Stromal cell of bone marrow (primary cell): ENCODE results near the gene LZIC.

Source experiments
- DNase-seq: peaks from one replicate; pipeline ENCODE4 v3.0.0-alpha.2; 2012; ENCODE audit warnings: low read depth

Gene LZIC

GRCh38 chr1:9910423-9911178, 32.6 kb downstream of the LZIC start:
- DNase-seq: peak; percentile 98

DNA sequence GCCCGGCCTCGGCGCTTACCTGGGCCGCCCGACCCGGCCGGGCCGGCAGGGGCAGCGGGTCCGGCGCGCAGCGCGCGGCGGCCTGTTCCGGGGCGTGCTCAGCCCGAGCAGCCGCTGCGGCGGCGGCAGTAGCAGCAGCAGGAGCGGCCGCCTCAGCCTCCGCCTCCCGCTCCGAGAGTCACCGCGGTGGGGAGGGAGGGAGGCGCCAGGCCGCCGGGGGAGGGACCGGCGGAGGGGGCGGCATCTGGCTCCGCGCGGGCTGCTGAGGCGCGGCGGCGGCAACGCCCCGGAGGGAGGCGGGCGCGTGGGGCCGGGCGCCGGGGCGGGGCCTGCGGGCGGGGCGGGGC, 33.1 kb downstream of the LZIC start, which contains the start of gene CTNNBIP1:
Gene CTNNBIP1, minus strand, starts transcription at position 194 of the 347 bp plus-strand sequence. CDS start 38,205 bp downstream, outside the sequence.
- no peak for DNase-seq

DNA sequence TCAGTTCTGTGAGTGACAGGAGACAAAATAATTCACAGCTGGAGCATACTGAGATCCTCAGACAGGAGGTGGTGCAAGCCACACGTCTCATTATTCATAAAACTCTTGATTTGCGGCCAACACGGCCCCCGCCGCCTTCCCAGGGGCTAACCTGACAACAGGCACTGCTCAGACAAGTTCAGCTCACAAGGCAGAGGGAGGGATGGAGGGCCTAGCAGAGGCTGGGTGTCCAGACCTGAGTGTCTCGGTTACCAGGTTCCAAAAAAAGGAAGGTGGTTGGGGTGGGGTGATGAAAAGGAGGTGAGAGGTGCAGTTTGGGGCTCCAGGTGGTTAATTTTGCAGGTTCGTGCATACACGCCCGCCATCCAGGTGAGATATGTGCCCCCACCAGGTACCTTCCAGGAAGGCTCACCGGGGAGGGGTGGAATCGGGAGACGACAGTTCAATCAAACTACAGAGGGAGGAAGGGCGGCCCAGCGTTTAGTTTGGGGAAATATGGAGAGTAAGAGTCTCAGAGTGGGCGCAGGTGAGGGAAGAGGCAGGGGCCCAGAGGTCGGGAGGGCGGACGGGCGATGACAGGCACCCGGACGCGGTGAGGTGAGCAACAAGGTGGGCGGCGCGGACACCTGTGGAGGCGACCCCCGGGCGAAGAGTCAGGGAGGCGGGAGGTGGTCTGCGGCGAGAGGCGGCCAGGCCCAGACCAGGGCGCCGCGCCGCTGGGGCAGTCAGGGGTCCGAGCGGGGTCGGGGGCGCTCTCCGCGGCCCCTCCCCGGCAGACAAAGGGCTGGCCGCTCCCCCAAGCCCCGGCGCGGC, 33.8 kb downstream of the LZIC start:
- no peak for DNase-seq

DNA sequence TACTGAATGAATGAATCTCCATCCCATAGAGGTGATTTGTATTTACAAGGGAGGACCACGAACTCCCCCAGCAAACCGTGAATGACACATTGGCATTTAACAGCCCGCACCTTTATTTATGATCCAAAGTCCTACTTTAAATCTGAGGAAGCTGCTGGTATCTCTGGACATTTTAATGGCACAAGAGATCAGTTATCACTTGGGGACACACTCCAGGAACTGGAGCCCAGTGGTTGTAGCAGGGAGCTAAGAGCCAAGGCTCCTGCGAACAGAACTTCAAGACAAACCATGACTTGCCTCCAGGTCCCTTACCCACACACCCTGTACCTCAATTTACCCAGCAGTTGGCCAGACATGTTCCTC, 34.3 kb downstream of the LZIC start:
- no peak for DNase-seq

- DNase-seq: no peak
Observed at GRCh38 chr1:9907441-9907840, 35.8 kb downstream of the LZIC start.

DNA sequence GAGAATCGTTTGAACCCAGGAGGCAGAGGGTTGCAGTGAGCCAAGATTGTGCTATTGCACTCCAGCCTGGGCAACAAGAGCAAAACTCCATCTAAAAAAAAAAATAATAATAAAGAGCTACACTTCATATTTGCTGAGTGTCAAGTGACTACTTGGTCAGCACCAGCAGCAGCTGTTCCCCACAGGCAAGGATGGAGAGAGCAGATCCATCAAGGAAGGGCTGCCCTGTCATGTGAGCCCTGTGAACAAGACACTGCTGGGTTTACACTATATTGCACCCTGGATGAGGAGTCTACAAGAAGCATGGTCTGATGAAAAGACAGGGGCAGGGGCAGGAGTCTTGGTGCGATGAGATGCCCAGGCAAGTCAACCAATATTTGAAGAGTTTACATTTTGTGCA, 36.7 kb downstream of the LZIC start:
- no peak for DNase-seq

DNA sequence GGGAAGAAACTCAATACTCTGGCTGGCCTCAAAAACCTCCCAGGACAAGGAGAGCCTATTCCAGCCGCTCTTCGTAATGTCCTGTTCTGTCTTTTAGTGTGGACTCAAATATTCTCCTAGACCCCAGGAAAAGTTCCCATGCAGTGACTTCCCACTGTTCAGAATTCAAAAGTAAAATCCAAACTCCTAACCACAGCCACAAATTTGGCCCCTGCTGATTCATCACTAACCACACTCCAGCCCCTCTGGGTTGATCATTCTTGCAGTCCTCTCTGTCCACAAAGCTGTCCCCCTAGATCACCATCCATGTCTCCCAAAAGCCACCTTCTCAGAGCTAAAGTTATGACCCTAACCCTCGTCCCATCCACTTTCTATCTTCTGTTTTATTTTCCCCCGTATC, 38.2 kb downstream of the LZIC start:
- DNase-seq: peak; percentile 13

- DNase-seq: no peak
Observed at GRCh38 chr1:9904596-9904995, 38.6 kb downstream of the LZIC start.

DNA sequence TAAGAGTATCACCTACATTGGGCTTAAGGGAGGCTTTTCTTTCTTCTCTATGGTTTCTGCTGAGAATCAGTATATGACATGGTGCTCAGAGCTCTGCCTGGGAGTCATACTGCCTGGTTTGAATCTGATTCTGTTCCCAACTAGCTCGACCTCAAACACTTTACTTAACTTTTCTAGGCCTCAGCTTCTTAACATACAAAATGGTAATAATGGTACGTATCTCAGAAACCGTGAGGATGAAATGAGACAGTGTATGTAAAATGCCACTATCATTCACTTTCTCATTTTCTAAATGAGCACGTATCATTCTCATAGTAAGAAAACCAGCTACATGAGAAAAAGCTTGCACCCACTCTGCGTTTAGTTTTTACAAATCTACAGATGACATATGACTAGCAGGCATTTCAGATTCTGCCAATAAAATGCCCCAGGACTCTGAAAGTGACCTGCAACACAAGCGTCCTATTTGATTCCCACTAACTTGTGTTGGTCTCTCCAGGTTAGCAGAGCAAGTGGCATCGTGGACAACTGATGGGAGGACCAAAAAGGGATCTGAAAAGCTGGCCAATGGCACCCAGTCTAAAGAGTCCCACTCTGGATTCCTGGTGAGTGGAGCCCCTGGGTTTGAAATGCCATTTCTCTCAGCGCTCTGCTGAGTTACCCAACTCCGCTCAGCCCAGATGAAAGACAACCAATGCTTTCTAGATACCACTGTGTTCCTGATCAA, 39.2 kb downstream of the LZIC start:
- no peak for DNase-seq

DNA sequence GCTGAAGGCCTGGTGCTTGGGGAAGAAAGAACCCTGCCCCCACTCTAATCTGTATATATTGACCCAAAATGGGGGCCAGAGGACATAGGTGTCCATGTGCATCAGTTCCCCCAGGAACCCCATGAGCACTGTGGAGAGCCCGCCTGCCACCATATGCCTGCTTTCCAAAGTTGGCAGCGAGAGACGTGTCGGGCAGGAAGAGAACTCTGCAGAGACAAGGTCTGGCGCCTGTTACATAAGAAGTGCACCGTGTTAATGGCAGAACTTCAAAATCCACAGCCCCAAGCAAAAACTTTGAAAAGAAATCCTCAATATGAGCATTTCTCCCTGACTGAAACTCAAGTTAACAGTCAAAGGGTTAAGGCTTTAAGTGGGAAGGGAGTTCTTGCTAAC, 41.1 kb downstream of the LZIC start:
- DNase-seq: no peak

GRCh38 chr1:9901148-9902059, 41.8 kb downstream of the LZIC start:
- DNase-seq: no peak

- DNase-seq: no peak
Observed at GRCh38 chr1:9900142-9901043, 42.8 kb downstream of the LZIC start.

DNA sequence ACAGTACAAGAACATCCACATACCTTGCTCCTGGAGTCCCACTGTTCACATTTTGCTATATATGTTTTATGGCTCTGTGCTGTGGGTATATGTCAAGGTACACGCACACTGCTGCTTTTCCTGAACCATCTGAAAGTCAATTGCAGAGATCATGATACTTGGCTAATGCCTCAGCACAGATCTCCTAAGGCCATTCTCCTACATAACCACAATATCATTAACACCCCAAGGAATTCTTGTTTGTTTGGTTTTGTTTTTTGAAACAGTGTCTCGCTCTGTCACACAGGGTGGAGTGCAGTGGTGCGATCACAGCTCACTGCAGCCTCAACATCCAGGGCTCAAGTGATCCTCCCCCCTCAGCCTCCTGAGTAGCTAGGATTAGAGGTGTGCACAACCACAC, 49.1 kb downstream of the LZIC start:
- no peak for DNase-seq

DNA sequence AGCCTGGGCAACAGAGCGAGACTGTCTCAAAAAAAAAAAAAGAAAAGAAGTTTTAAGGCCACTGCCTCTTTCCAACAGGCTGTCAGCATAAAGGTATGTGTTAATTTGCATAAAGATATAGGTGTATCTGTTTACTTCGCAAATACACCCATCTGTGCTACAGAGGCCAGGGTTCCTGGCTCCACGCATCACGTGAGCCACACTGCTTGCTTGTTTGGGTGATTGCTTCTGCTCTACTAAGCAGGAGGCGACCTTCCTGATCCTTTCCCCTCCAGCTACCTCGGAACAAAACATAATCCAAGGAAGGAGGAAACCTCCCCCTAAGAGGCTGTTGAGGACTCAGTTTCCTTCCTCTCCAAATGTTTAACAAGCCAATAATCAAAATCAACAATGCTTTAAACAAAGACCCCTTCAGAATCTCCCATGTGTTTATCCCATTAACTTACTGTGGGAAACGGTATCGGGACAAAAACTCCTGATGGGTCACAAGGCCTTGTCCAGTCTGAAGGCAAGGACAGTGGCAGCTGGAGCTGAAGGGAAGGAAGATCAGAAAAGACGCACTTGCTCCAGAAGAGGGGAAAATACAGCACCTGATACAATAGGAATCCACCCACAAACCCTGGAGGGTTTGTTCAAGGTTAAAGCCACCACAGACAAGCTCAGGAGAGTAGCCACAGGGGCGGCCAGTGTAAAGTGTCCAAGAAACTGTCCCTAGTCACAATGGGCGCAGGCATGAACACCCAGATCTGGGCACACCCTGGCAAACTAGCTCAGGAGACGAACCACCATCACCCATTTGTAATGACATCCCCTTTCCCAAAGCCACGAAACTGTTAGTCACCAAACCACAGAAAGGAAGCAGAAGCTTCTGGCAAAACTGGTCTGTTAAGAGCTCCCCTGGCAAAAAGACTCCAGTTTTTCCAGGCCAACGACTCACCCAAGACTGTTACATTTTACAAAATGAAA, 50.3 kb downstream of the LZIC start:
- peak; percentile 87 for DNase-seq

DNA sequence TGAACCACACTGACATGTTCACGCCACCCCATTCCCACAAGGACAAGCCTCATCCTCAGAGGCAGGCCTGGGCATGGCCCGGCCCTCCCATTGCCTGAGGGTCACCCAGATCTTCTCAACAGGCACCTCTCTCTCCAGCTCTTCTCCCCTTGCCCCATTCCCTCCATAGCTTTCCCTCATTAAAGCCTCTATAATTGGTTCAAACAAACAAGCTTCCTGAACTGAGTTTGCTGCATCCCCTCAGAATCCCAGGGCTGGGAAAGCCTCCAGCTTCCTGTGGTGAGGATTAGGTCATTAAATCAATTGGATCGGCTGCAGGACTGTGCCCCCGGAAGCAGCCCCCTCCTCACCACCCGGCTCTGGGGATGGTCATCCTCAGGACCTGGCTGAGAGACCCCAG, 52.0 kb downstream of the LZIC start:
- DNase-seq: no peak

DNA sequence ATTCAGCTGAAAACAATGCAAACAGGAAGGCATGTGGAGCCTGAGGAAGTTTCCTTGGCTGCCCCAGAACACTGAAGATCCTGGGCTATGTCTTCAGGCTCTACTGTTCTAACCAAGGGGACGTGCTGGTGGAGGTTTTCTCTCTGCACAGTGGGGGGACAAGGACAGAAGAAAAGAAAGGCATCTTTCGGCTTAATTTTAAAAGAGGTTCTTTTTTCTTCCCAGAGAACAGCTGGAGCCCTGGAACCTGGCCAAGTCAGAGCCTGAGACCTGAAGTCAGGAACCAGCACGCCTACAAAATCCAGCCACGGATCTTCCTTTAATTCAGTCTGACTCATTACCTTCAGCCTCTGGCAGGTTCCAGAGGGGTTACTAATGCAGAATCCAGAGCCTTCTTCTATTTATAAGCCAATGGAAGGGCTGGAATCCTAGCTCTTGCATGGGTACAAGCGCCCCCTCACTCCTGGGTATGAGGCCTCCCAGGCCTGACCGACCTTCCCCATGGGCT, 52.9 kb downstream of the LZIC start:
- peak; percentile 59 for DNase-seq

- no peak for DNase-seq
Observed at GRCh38 chr1:9889411-9889810, 53.8 kb downstream of the LZIC start.

GRCh38 chr1:9888886-9889285, 54.3 kb downstream of the LZIC start:
- DNase-seq: no peak

GRCh38 chr1:9887070-9887469, 56.1 kb downstream of the LZIC start:
- DNase-seq: no peak
